Neural progenitor cell (in vitro differentiated cells): ENCODE measurements around the gene MYO1D. TPM values are rescaled to one million over a fixed set of nuclear protein-coding genes. Genes with fewer than 3 reads are reported as not detected.
"Not testable (repeated sequence)": the region's sequence is repeated elsewhere in the genome, so short reads cannot be mapped to it uniquely, and the experiment has no call there.

Experiments used
- DNase-seq: peaks from one replicate; pipeline ENCODE4 v3.0.0-alpha.2; 2016; ENCODE audit warnings: low spot score
- H2AFZ ChIP-seq: fragments of 200-600 bp; sonication (generic); replicated peaks from 2 replicates; pipeline ENCODE4 v1.6.1; 2016; ENCODE audit warnings: antibody characterized with exemption
- H3F3A ChIP-seq: fragments of 200-600 bp; sonication (generic); 2 replicates; pipeline ENCODE4 v1.6.1; 2016; ENCODE audit warnings: antibody characterized with exemption, low read depth
- H3K27ac ChIP-seq: fragments of 200-600 bp; sonication (generic); 2 replicates; pipeline ENCODE4 v1.5.1; 2016; ENCODE audit warnings: mild to moderate bottlenecking
- H3K27me3 ChIP-seq: fragments of 200-600 bp; sonication (generic); 2 replicates; pipeline ENCODE4 v1.6.1; 2016; ENCODE audit warnings: mild to moderate bottlenecking, moderate library complexity
- H3K36me3 ChIP-seq: fragments of 200-600 bp; sonication (generic); 2 replicates; pipeline ENCODE4 v1.5.1; 2016
- H3K4me1 ChIP-seq: fragments of 200-600 bp; sonication (generic); 2 replicates; pipeline ENCODE4 v1.6.1; 2016; ENCODE audit warnings: mixed run types
- H3K4me2 ChIP-seq: fragments of 200-600 bp; sonication (generic); 2 replicates; pipeline ENCODE4 v1.6.1; 2016
- H3K4me3 ChIP-seq: fragments of 200-600 bp; sonication (generic); 2 replicates; pipeline ENCODE4 v1.5.1; 2016
- H3K79me2 ChIP-seq: fragments of 200-600 bp; sonication (generic); 2 replicates; pipeline ENCODE4 v1.6.1; 2016; ENCODE audit warnings: low read depth
- H3K9ac ChIP-seq: fragments of 200-600 bp; sonication (generic); 2 replicates; pipeline ENCODE4 v1.6.1; 2016
- H3K9me3 ChIP-seq: fragments of 200-600 bp; sonication (generic); 2 replicates; pipeline ENCODE4 v1.5.1; 2016; ENCODE audit warnings: low read depth
- H4K20me1 ChIP-seq: fragments of 200-600 bp; sonication (generic); 2 replicates; pipeline ENCODE4 v1.6.1; 2016; ENCODE audit warnings: low read depth
- H3K27ac Mint-ChIP-seq: 3 replicates; pipeline ENCODE4 v1.8.0; 2021; ENCODE audit warnings: mixed read lengths
- H3K27me3 Mint-ChIP-seq: 2 replicates; pipeline ENCODE4 v1.8.0; 2022; ENCODE audit warnings: low read depth, mild to moderate bottlenecking, inconsistent platforms, moderate library complexity, mixed read lengths; ENCODE audit not compliant: insufficient read depth
- H3K36me3 Mint-ChIP-seq: 3 replicates; pipeline ENCODE4 v1.8.0; 2021; ENCODE audit warnings: mixed read lengths
- H3K4me1 Mint-ChIP-seq: 3 replicates; pipeline ENCODE4 v1.8.0; 2021; ENCODE audit warnings: mixed read lengths
- H3K4me3 Mint-ChIP-seq: 3 replicates; pipeline ENCODE4 v1.8.0; 2021; ENCODE audit warnings: mild to moderate bottlenecking, moderate library complexity, mixed read lengths
- H3K9me3 Mint-ChIP-seq: 3 replicates; pipeline ENCODE4 v1.8.0; 2020; ENCODE audit warnings: mixed read lengths
- EZH2 ChIP-seq: fragments of 200-600 bp; sonication (generic); IDR thresholded peaks from 2 replicates; pipeline ENCODE4 v1.6.1; 2017; ENCODE audit warnings: antibody characterized with exemption, mild to moderate bottlenecking, moderate library complexity
- EZH2phosphoT487 ChIP-seq: fragments of 200-600 bp; sonication (generic); IDR thresholded peaks from 2 replicates; pipeline ENCODE4 v1.6.1; 2017; ENCODE audit warnings: antibody characterized with exemption
- total RNA-seq: library from RNA; depleted of rRNA; stranded (reverse); fragments of >200 nt; gene quantifications from 2 replicates; pipeline ENCODE4 v1.2.3, GENCODE V29; 2015; ENCODE audit warnings: low replicate concordance
- TF ChIP-seq, protein P1 (sequence below): fragments of 200-600 bp; sonication (generic); IDR thresholded peaks from 2 replicates; pipeline ENCODE4 v1.5.1; 2017; ENCODE audit warnings: antibody characterized with exemption, mild to moderate bottlenecking

MYO1D gene
- total RNA-seq, 1 donor from 2014 or later, result 6.2 TPM

DNA sequence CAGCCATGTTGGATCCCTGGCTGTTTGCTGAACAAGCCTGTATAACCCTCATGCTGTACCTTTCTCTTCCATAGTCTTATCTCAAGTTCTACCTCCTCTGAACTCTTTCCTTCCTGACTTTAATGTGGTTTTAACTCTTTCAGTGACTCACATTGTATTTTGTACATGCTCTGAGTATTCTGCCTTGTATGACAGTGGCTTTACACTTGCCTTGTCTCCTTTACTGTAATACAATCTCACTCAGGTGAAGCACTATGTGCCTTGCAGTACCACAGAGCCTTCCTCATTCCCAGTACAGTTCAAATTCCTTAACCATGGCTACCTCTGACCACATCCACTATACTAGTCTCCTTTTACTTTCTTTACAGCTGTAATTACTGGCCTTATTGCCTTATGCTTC, 418.6 kb downstream of the MYO1D start:
- no peak overlapping the region for H2AFZ ChIP-seq
- Mint-ChIP-seq H3K27me3 (peaks cover 2% of the 10 kb centered on the region), H3K27ac (no peak overlapping the region), H3K4me1 (no peaks in the 10 kb centered on the region), H3K4me3 (no peak overlapping the region), H3K36me3 (peaks cover 48% of the 10 kb centered on the region), H3K9me3 (no peaks in the 10 kb centered on the region)
- H3K4me2 ChIP-seq, result no peak overlapping the region
- peaks cover 31% of the 10 kb centered on the region for H3K36me3 ChIP-seq
- H3K4me1 ChIP-seq, result no peaks in the 10 kb centered on the region
- H3K4me3 ChIP-seq, result no peak overlapping the region
- H3K27ac ChIP-seq, result no peak overlapping the region
- peaks cover 71% of the 10 kb centered on the region for H3K79me2 ChIP-seq
- H3K9me3 ChIP-seq, result no peaks in the 10 kb centered on the region
- H3K9ac ChIP-seq, result no peak overlapping the region
- peaks cover 27% of the 10 kb centered on the region for H4K20me1 ChIP-seq
- TF ChIP-seq, protein P1, sequence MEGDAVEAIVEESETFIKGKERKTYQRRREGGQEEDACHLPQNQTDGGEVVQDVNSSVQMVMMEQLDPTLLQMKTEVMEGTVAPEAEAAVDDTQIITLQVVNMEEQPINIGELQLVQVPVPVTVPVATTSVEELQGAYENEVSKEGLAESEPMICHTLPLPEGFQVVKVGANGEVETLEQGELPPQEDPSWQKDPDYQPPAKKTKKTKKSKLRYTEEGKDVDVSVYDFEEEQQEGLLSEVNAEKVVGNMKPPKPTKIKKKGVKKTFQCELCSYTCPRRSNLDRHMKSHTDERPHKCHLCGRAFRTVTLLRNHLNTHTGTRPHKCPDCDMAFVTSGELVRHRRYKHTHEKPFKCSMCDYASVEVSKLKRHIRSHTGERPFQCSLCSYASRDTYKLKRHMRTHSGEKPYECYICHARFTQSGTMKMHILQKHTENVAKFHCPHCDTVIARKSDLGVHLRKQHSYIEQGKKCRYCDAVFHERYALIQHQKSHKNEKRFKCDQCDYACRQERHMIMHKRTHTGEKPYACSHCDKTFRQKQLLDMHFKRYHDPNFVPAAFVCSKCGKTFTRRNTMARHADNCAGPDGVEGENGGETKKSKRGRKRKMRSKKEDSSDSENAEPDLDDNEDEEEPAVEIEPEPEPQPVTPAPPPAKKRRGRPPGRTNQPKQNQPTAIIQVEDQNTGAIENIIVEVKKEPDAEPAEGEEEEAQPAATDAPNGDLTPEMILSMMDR, result no peak
- H3K27me3 ChIP-seq, result no peaks in the 10 kb centered on the region
- no peak for DNase-seq
- peaks cover 18% of the 10 kb centered on the region for H3F3A ChIP-seq

DNA sequence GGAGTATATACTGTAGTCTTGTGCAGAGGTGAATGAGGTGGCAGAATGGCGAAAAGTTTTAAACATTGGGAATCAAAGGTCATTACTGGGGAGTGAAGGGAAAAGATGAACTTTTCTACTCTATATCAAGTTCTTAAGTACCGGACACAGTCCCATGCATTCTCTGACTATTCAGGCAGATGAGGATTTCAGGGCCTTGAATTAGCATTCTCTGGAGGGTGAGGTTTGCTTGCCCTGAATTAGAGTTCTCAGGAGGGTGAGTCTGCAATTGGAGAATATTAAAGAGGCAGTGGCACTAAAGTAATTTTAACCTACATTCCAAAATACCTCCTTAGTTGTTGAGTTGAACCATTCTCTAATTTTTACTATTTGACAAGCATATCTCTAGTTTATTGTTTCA, 423.6 kb downstream of the MYO1D start:
- H3K4me3 ChIP-seq, result no peak overlapping the region
- no peak overlapping the region for H3K27ac ChIP-seq
- H3K9ac ChIP-seq, result no peak overlapping the region
- no peak overlapping the region for H3K4me2 ChIP-seq
- peaks cover 36% of the 10 kb centered on the region for H3K36me3 Mint-ChIP-seq
- no peak for TF ChIP-seq EZH2
- TF ChIP-seq, protein P1, result no peak
- TF ChIP-seq EZH2phosphoT487, result no peak
- H3K79me2 ChIP-seq, result peaks cover 84% of the 10 kb centered on the region
- no peaks in the 10 kb centered on the region for H3K4me1 ChIP-seq
- no peak overlapping the region for H2AFZ ChIP-seq
- no peaks in the 10 kb centered on the region for H3K27me3 Mint-ChIP-seq
- H3K4me1 Mint-ChIP-seq, result no peaks in the 10 kb centered on the region
- H3K27me3 ChIP-seq, result no peaks in the 10 kb centered on the region
- no peak overlapping the region for H3K4me3 Mint-ChIP-seq
- H3K9me3 ChIP-seq, result no peaks in the 10 kb centered on the region
- peaks cover 4% of the 10 kb centered on the region for H4K20me1 ChIP-seq
- no peak for DNase-seq
- H3K36me3 ChIP-seq, result peaks cover 35% of the 10 kb centered on the region
- H3K9me3 Mint-ChIP-seq, result no peaks in the 10 kb centered on the region
- H3K27ac Mint-ChIP-seq, result no peak overlapping the region
- no peaks in the 10 kb centered on the region for H3F3A ChIP-seq

DNA sequence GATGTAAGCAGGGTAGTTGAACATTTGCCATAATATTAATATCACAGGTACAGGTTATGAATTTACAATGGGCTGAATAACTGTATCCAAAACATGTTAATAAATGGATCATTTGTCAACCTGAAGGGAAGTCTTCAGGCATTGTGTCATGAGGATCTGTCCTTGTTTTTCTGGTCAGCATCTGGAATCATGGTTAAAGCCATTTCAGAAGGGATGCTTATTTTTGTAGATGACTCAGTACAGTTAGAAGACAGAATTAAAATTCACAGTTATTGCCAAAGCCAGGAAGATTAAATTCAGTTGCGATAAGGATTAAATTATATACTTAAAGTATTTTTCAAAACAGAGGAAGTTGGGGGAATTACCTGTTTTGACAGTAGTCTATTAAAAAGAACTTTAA, 424.6 kb downstream of the MYO1D start:
- no peak overlapping the region for H3K4me3 ChIP-seq
- no peaks in the 10 kb centered on the region for H3F3A ChIP-seq
- Mint-ChIP-seq H3K9me3 (no peaks in the 10 kb centered on the region), H3K4me3 (no peak overlapping the region), H3K36me3 (peaks cover 30% of the 10 kb centered on the region), H3K27me3 (no peaks in the 10 kb centered on the region), H3K4me1 (no peaks in the 10 kb centered on the region), H3K27ac (no peak overlapping the region)
- no peak overlapping the region for H2AFZ ChIP-seq
- H3K27me3 ChIP-seq, result no peaks in the 10 kb centered on the region
- no peak overlapping the region for H3K27ac ChIP-seq
- peaks cover 84% of the 10 kb centered on the region for H3K79me2 ChIP-seq
- no peak for DNase-seq
- H3K36me3 ChIP-seq, result peaks cover 43% of the 10 kb centered on the region
- no peak overlapping the region for H3K9ac ChIP-seq
- H3K4me2 ChIP-seq, result no peak overlapping the region
- TF ChIP-seq EZH2 (no peak), EZH2phosphoT487 (no peak)
- TF ChIP-seq, protein P1, result no peak
- H4K20me1 ChIP-seq, result no peaks in the 10 kb centered on the region
- no peaks in the 10 kb centered on the region for H3K9me3 ChIP-seq
- H3K4me1 ChIP-seq, result no peaks in the 10 kb centered on the region

DNA sequence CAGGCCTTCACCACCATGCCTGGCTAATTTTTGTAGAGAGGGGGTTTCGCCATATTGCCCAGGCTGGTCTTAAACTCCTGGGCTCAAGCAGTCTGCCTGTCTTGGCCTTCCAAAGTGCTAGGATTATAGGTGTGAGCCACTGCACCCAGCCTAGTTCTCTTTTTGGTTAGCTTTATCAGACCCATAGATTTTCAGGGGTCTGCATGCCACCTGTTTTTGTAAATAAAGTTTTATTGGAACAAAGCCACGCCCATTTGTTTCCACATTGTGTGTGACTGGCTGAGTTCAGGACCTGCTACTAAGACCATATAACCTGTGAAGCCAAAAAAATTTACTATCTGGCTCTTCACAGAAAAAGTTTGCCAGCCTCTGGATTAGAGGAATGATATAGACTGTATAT, 425.0 kb downstream of the MYO1D start:
- Mint-ChIP-seq H3K27me3 (no peaks in the 10 kb centered on the region), H3K27ac (no peak overlapping the region), H3K4me1 (peaks cover 3% of the 10 kb centered on the region), H3K9me3 (no peaks in the 10 kb centered on the region), H3K36me3 (peaks cover 33% of the 10 kb centered on the region), H3K4me3 (no peak overlapping the region)
- Histone ChIP-seq H3K27me3 (no peaks in the 10 kb centered on the region), H3K27ac (no peak overlapping the region), H3K4me3 (no peak overlapping the region), H3K79me2 (peaks cover 85% of the 10 kb centered on the region), H3K9me3 (no peaks in the 10 kb centered on the region), H3K9ac (no peak overlapping the region), H2AFZ (no peak overlapping the region), H3K4me2 (no peak overlapping the region), H3K36me3 (peaks cover 47% of the 10 kb centered on the region), H4K20me1 (peaks cover 2% of the 10 kb centered on the region), H3F3A (no peaks in the 10 kb centered on the region), H3K4me1 (no peaks in the 10 kb centered on the region)
- no peak for DNase-seq
- TF ChIP-seq EZH2, result no peak
- TF ChIP-seq, protein P1, result no peak
- TF ChIP-seq EZH2phosphoT487, result no peak

DNA sequence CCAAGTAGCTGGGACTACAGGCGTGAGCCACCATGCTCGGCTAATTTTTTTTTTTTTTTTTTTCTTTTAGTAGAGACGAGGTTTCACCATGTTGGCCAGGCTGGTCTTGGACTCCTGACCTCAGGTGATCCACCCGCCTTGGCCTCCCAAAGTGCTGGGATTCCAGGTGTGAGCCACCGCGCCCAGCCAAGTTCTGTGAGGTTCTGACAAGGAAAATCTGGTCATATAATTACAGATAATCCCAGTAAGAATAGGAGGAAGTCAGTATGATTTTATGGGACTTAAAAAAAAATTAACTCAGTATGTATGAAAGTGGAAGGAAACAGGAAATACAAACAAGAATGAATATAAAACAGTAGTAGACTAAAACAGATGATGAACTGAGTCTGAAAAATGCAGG, 426.5 kb downstream of the MYO1D start:
- H2AFZ ChIP-seq, H3K27ac ChIP-seq, H3F3A ChIP-seq, H3K27me3 ChIP-seq, H3K9me3 ChIP-seq, H3K9ac ChIP-seq, H3K9me3 Mint-ChIP-seq, DNase-seq, H3K4me3 Mint-ChIP-seq, H3K4me2 ChIP-seq, H3K4me1 ChIP-seq, H3K27ac Mint-ChIP-seq, H3K4me3 ChIP-seq, H3K27me3 Mint-ChIP-seq: not testable (repeated sequence)
- peaks cover 32% of the 10 kb centered on the region for H3K36me3 Mint-ChIP-seq
- H3K4me1 Mint-ChIP-seq, result peaks cover 18% of the 10 kb centered on the region
- Histone ChIP-seq H3K79me2 (peaks cover 88% of the 10 kb centered on the region), H3K36me3 (peaks cover 45% of the 10 kb centered on the region), H4K20me1 (peaks cover 17% of the 10 kb centered on the region)
